ENCODE measurements around the gene PILRA.
A peak's percentile ranks its signal among the peaks of the same experiment; 100 is the strongest.

PILRA gene

GRCh38 chr7:100413346-100413745 lies 40.1 kb downstream of the PILRA start:
- Histone ChIP-seq H3K27ac (replicated peaks) (no peak overlapping the region), H3K4me3 (replicated peaks; ENCODE audit: insufficient read depth, low read length) (no peak overlapping the region), H3K27me3 (ENCODE audit: insufficient read depth, poor library complexity, severe bottlenecking) (no peaks in the 10 kb centered on the region)
- no peak for DNase-seq (ENCODE audit: low read depth in 1 of 2, low spot score in 1 of 2)
- TF ChIP-seq POLR2AphosphoS5 (IDR thresholded peaks at IDR 0.05; ENCODE audit: low read depth) (no peak), SPI1 (IDR thresholded peaks at IDR 0.05; ENCODE audit: borderline replicate concordance, low read depth) (peak; percentile 35; the same call in 1 of the 2 replicates)

- TF ChIP-seq SPI1 (IDR thresholded peaks at IDR 0.05; ENCODE audit: borderline replicate concordance, low read depth): no peak
- TF ChIP-seq REST (IDR thresholded peaks at IDR 0.05; ENCODE audit: insufficient replicate concordance, low read depth): no peak
- TF ChIP-seq CTCF (IDR thresholded peaks at IDR 0.05; ENCODE audit: insufficient read depth, low read length): no peak
- TF ChIP-seq GABPA (IDR thresholded peaks at IDR 0.05; ENCODE audit: low read depth): no peak
- no peak for TF ChIP-seq POLR2AphosphoS5 (IDR thresholded peaks at IDR 0.05; ENCODE audit: low read depth)
- H3K27ac ChIP-seq (replicated peaks): no peak overlapping the region
- H3K27me3 ChIP-seq (ENCODE audit: insufficient read depth, poor library complexity, severe bottlenecking): no peaks in the 10 kb centered on the region
- no peak overlapping the region for H3K4me3 ChIP-seq (replicated peaks; ENCODE audit: insufficient read depth, low read length)
- no peak for DNase-seq (ENCODE audit: low read depth in 1 of 2, low spot score in 1 of 2)
Observed at GRCh38 chr7:100413889-100414288, 40.6 kb downstream of the PILRA start.

- Histone ChIP-seq H3K27ac (replicated peaks) (no peak overlapping the region), H3K4me3 (replicated peaks; ENCODE audit: insufficient read depth, low read length) (no peak overlapping the region), H3K27me3 (ENCODE audit: insufficient read depth, poor library complexity, severe bottlenecking) (no peaks in the 10 kb centered on the region)
- DNase-seq (ENCODE audit: low read depth in 1 of 2, low spot score in 1 of 2): no peak
- no peak for TF ChIP-seq CTCF (IDR thresholded peaks at IDR 0.05; ENCODE audit: insufficient read depth, low read length)
- no peak for TF ChIP-seq SPI1 (IDR thresholded peaks at IDR 0.05; ENCODE audit: borderline replicate concordance, low read depth)
- TF ChIP-seq REST (IDR thresholded peaks at IDR 0.05; ENCODE audit: insufficient replicate concordance, low read depth): no peak
- TF ChIP-seq POLR2AphosphoS5 (IDR thresholded peaks at IDR 0.05; ENCODE audit: low read depth): no peak
- no peak for TF ChIP-seq GABPA (IDR thresholded peaks at IDR 0.05; ENCODE audit: low read depth)
Observed at GRCh38 chr7:100415448-100415847, 42.2 kb downstream of the PILRA start.

- TF ChIP-seq SPI1 (IDR thresholded peaks at IDR 0.05; ENCODE audit: borderline replicate concordance, low read depth) (0 out of 2 replicates have a peak, but pooled peaks have one; percentile 7), POLR2AphosphoS5 (IDR thresholded peaks at IDR 0.05; ENCODE audit: low read depth) (no peak), GABPA (IDR thresholded peaks at IDR 0.05; ENCODE audit: low read depth) (no peak), CTCF (IDR thresholded peaks at IDR 0.05; ENCODE audit: insufficient read depth, low read length) (no peak), REST (IDR thresholded peaks at IDR 0.05; ENCODE audit: insufficient replicate concordance, low read depth) (no peak)
- no peaks in the 10 kb centered on the region for H3K27me3 ChIP-seq (ENCODE audit: insufficient read depth, poor library complexity, severe bottlenecking)
- H3K27ac ChIP-seq (replicated peaks): no peak overlapping the region
- no peak overlapping the region for H3K4me3 ChIP-seq (replicated peaks; ENCODE audit: insufficient read depth, low read length)
- no peak for DNase-seq (ENCODE audit: low read depth in 1 of 2, low spot score in 1 of 2)
Observed at GRCh38 chr7:100418930-100419659, 45.8 kb downstream of the PILRA start.
